ENCODE data around the gene C16orf90.

- TF ChIP-seq EZH2 (IDR thresholded peaks at IDR 0.05; ENCODE audit: low read length, unreplicated experiment) (no peak), CTCF (conservative IDR thresholded peaks at IDR 0.05; ENCODE audit: low read depth, low read length) (no peak)
These were observed 19.5 kb downstream of the C16orf90 start for GRCh38 chr16:3475604-3476375.

Data from PC-3 (cell line).